GM04503 (cell line): ENCODE data around the gene SERPINA6.
"Not testable (repeated sequence)": the region's sequence is repeated elsewhere in the genome, so short reads cannot be mapped to it uniquely, and the experiment has no call there.

Experiments
- DNase-seq: peaks from one replicate; pipeline ENCODE4 v3.0.0-alpha.2; 2012; ENCODE audit warnings: low read depth

SERPINA6 gene, protein sequence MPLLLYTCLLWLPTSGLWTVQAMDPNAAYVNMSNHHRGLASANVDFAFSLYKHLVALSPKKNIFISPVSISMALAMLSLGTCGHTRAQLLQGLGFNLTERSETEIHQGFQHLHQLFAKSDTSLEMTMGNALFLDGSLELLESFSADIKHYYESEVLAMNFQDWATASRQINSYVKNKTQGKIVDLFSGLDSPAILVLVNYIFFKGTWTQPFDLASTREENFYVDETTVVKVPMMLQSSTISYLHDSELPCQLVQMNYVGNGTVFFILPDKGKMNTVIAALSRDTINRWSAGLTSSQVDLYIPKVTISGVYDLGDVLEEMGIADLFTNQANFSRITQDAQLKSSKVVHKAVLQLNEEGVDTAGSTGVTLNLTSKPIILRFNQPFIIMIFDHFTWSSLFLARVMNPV

DNA sequence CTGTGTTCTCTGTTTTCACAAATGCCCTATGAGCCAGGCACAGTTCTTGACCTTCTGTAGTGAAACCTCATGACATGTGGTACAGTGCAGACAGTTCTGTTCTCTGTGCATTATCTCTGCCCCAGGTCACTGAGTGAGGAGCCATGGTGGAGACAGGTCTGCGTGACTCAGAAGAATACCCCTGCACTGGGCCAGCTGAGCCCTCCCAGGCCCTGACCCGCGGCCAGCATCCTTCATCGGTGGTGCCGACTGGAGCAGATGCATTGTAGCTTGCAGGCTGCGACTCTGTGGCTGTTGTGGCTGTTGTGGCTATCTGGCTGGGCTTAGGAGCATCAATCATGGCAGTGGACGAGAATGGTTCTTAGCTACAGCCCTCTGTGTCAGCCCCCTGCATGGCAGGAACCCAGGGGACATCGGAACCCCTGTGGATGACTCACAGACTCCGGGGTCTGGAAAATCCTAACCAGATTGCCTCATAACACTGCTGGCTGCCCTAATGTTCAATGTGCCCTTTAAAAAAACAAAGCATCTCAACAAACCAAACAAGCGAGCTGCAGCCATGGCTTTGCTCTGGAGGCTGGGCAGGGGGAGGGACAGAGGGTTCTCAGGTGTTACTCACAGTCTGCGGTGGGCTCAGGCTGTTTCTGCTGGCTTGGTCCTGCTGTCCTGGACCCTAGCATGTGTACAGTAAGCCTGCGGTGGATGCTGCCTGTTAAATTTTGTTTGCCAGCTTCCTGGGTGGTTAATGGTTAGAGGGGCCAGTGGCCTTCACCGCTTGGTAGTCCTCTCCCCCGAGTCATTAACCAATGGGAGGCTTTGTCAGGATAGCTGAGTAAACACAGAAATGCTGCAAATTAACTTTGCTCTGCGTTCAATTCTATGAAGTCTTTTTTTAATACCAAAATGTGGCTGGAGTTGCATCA, at the start of gene SERPINA6:
Gene SERPINA6, minus strand, starts transcription at position 689 of the 923 bp plus-strand sequence. CDS start 8,688 bp downstream, outside the sequence.
- no peak for DNase-seq

DNA sequence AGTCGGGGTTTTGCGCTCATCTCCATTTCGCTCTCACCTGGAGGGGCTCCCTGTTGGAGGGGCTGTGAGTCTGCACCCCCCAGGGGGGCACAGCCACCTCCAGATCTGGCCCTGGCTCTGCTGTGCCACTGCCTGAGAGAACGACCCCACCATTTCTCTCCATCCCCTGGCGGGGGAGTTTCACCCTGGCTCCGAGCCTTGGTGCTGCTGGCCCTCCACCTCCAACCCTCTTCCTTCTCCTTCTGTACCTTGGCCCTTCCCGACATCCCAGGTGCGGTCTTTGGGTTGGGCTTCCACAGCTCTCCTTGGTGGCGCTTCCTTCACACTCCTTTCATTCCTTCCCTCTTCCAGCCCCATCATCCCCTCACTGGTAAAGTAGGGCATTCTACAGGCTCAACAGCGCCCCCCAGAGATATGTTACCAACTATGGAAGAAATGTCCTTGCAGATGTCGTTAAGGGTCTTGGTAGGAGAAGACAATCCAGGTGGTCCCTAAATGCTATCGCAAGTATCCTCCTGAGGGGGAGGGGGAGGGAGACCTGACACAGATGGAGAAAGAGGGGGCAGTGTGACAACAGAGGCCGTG, 49.0 kb upstream of the SERPINA6 start:
- DNase-seq, result no peak

DNA sequence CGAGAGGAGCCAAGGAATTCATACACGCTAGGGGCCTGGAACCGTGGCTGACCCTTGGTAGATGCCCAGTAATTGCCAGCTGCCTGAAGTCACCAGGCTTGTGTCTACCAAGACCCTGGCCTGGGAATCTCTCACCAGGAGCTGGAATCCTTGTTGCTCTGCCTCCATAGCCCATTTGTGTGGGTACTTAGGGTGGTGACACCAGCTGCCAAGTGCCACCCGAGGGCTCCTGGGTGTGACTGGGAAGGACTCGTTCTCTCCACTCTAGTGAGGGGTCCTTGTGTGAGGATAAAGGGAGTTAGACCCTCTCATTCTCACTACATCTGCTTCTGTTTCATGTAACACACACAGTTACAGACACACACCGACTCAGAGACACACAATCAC, 47.4 kb upstream of the SERPINA6 start:
- DNase-seq, result no peak

DNA sequence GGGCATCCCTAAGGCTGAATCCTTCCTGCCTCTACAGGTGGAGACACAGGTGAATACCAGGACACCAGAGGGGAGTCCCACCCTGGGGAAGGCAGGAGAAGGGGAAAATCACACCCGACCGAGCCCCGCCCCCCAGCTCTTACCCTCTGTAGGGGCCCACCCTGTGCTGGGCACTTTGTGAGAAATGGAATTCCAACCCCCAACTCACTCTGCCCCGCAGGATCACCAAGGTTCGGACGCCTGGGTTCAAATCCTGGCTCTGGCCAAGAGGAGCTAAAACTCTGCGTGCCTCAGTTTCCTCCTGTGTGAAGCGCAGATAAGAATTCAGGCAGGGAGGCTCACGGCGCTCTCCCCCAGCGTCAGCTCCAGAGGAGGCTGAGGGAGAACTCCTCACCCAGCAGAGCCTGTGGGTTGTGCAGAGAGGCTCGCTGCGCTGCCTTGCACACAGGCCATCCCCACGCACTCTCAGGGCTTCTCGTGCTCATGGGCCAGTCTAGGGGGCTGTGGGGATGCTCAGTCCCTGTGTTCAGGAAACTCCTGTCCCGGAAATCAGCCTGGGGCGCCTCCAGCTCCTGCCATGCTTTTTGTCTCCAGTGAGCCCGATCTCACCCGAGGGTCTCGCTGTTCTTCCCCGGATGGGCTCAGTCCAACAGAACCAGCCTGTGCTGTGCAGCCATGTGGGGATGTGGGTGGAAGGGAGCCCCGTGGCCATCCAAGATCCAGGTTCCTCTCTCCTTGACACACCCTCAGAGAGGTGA, 46.8 kb upstream of the SERPINA6 start:
- not testable (repeated sequence) for DNase-seq

DNA sequence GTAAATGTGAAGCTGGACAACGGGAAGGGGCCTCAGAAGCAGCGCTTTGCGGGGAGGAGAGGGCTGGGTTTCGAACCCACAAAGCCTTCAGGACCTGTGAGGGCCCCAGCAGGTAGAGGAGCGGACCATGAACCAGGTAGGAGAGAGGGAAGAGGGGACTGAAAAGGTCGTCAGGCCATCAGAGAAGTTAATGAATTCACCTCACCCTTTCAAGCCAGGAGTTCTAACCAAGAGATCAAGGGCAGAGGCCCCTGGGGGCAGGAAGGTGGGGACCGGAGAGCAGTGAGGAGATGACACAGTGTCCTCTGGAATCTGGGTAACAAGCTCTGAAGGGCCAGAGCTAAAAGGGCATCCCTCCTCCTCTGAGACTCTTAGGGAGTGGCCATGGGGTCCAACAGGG, 45.8 kb upstream of the SERPINA6 start:
- DNase-seq, result no peak

DNA sequence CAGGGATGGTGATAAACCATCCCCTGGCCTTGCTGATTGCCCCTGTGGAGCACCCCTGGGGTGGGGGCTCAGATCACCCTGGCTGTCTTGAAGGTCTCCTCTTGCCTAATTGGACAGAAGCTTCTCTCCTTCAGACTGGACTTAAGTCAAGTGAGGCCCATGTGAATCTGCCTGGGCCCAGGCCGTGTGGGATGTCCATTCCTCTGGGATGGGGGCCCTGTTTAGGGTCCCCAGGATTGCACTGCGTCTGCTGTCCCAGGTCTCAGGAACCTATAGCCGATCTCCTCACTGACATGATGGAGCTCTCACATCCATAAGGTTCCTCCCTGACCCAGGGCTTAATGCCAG, 45.1 kb upstream of the SERPINA6 start:
- DNase-seq, result no peak

DNA sequence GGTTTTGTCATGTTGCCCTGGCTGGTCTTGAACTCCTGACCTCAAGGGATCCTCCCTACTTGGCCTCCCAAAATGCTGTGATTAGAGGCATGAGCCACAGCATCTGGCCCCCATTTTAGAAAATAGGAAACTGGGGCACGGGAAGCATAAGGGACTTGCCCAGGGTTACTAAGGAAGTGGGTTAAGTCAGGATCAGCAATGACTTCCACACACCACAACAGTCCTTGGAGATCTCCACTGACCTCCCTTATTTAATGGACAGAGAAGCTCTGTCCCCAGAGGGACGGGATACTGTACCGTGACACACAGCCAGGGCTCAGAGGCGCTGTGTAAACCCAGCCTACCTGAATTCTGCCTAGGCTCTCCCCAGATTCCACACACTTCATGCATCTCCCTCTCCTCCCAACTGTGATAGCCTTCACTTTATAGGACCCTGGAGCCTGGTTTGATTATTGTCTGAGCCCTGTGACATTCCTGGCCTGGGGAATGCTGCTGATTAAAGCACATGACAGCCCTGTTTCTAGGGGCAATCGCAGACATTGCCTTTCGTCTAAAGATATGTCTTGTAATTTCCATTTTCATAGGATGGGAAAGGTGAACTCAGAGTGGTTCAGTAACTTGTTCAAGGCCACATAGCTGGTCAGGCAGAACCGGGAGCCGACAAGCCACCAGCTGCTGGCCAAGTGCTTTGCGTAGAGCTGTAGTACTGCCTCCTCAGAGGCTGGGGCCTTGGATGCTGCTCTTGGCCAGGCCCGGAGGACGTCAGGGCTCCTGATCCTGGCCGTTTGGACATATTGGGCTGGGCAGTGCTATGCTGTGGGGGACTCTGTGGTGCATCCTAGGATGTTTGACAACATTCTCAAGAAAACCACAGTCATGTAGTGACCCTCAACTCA, 44.5 kb upstream of the SERPINA6 start:
- no peak for DNase-seq

DNA sequence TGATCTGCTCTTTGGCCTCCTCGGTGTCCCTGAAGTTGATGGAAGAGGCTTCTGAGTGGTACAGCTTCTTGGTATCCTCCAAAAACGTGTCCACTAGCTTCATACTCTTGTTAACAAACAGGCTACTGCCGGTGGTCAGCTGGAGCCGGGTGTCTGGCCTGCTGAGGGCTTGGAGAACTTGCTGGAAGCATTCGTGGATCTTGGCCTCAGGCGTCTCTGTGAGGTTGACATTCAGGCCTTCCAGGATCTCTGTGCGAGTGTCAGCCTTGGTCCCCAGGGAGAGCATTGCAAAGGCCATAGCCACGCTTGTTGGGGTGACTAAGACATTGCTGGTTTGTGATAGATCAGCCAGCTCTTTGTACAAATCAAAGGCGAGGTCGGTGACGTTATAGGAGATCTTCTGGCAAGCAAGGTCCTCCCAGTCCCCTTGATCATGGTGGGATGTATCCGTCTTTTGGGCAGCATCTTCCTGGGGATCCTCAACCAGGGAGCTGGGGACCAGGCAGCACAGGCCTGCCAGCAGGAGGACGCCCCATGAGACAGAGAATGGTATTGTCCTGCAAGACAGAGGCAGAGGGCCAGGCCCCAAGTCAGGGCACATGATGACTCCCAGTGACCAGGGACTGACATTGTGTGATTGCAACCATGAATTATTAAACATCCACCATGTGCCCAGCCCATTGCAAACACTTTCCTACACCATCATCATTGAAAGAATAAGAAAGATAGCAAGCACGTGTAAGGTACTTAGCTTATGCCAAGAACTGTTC, 43.2 kb upstream of the SERPINA6 start, which contains the start of gene SERPINA2:
Gene SERPINA2, minus strand, starts transcription at position 553 of the 770 bp plus-strand sequence.
- no peak for DNase-seq

DNA sequence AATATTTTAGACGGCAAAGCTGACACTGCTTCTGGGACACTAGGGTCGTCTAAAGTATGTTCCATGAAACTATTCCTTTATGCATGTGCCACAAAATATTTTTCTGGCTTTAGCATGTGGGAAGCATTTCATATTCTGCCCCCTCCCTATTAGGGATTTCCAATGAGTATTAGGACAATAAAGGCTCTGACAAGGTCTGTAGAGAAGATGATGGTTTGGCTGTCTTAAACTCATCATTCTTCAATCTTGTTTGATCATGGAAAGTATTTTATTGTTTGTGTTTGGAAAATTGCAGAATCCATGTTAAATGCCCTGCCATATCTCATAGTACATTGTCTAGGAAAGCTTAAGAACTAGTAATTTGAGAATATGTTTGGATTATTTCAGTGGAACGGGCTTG, 42.5 kb upstream of the SERPINA6 start:
- DNase-seq, result no peak

DNA sequence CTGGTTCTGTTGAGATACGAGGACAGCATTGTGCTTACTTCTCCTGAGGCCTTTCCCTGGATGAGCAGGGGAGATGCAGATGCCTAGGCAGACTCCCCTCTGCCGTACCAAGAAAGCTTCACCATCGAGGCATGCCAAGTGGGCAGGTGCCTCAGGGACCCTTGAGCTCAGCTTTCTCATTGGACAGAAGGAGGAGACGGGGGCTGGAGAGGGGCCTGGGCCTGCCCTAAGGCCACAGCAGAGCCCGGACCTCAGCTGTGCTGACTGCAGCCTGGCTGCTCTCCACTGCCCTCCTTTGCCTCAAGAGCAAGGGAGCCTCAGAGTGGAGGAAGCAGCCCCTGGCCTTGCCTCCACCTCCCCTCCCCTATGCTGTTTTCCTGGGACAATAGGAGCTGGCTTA, 41.8 kb upstream of the SERPINA6 start:
- DNase-seq, result no peak

DNA sequence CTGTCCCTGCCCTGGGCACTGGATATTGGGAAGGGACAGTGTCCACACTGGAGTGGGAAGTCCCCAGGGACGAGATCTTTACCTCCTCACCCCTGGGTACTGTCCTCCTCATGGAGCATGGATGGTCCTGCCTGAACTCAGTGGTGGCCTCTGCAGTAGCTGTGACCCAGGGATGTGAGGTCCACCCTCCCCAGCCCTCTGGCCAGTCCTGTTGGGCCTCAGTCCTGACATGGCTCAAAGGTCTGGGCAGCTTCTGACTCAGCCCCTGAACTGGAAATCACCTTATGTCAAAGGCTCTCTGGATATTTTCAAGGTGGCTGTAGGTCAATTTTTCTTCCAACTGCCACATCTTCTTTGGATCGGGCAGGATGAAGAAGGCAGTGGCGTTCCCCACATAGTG, 40.9 kb upstream of the SERPINA6 start:
- no peak for DNase-seq

DNA sequence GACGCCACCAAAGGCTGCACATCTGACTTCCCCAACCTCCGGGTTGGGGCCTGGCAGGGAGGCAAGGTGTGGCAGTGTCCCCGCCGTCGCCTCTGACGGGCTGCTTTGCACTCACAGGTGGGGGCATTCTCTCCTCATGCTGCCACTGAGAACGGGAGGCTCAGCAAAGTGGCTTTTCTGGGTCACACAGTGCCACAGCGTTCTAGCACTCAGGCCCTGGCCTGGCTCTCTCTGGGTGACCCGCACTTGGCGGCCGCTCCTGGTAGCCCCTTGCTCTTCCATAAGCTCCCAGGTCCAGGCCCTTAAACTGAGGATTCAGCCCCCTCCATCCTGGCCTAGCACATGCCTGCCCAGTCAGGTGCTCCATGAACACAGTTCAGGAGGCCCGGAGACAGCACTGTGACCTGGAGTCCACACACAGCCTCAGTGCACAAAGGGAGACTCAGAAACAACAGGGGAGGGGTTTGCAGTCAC, 40.1 kb upstream of the SERPINA6 start:
- no peak for DNase-seq

DNA sequence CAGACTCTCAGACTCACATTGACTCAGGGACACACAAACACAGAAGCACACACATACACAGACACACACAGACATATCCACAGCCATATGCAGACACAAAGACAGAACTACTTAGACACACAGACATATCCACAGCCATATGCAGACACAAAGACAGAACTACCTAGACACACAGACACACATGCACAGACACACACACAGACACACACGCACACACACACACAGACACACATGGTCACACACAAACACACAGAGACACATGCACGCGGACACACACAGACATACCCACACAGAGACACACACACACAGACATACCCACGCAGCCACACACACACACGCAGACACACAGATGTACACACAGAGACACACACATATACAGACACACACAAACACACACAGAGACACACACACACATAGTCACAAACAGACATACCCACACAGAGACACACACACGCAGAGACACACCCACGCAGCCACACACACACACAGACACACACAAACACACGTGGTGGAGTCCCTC, 39.5 kb upstream of the SERPINA6 start:
- no peak for DNase-seq

DNA sequence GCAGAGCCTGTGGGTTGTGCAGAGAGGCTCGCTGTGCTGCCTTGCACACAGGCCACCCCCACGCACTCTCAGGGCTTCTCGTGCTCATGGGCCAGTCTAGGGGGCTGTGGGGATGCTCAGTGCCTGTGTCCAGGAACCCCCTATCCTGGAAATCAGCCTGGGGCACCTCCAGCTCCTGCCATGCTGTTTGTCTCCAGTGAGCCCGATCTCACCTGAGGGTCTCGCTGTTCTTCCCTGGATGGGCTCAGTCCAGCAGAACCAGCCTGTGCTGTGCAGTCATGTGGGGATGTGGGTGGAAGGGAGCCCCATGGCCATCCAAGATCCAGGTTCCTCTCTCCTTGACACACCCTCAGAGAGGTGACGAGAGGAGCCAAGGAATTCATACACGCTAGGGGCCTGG, 38.5 kb upstream of the SERPINA6 start:
- DNase-seq, result no peak

DNA sequence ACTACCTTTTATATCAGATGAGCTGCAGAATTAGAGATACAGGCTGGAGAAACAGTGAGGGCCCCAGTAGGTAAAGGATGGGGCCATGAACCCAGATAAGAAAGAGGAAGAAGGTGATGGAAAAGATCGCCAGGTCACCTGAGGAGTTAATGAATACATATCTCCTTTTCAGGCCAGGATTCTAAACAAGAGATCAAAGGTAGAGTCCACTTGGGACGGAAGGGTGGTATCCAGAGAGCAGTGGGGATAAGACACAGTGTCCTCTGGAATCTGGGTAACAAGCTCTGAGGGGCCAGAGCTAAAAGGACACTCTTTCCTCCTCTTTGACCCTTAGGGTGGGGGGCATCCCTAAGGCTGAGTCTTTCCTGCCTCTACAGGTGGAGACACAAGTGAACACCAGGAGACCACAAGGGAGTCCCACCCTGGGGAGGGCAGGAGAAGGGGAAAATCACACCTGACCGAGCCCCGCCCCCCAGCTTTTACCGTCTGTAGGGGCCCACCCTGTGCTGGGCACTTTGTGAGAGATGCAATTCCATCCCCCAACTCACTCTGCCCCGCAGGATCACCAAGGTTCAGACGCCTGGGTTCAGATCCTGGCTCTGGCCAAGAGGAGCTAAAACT, 37.9 kb upstream of the SERPINA6 start:
- no peak for DNase-seq

DNA sequence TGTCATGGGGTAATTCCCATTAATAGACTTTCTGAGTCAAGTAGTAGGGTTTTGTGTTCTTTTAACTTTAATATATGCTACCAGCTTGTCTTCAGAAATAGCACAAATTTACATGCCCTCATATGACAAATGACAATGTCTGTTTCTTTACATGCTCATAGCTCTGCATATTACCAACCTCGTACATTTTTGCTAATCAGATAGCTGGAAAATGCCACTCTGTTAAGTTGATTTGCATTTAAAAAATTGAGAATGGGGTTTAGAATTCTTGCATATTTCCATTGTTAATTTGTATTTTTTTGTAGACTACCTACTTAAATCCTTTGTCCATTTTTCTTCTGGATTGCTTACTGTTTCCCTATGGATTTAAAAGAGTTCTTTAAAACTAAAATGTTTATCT, 34.0 kb upstream of the SERPINA6 start:
- no peak for DNase-seq

DNA sequence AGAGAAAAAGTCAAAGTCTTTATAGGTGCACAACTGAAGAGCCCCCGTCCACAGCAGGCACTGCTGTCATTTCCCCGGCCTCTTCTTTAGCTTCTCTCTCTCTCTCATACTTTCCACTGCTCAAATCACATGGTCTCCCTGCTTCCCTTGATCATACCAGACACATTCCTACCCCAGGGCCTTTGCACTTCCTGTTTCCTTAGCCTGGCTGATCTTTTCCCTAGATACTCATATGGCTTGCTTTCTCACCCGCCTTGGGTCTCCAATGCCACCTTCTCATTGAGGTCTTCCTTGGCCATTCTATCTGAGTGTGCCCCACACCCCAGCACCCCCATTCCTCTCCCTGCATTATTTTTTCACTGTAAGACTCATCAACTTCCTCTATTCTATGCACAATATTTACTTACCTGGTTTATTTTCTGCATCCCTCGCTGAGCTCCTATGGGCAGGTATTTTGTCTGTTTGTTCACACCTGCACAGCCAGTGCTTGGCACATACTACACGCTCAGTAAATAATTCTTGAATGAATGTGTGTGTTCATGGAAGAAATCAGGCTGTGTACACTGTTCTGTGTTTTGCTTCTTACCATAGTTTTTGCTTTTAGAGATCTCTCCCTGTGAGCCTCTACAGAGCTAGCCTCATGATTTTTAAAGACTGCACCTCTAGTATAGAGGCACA, 33.4 kb upstream of the SERPINA6 start:
- DNase-seq, result no peak

DNA sequence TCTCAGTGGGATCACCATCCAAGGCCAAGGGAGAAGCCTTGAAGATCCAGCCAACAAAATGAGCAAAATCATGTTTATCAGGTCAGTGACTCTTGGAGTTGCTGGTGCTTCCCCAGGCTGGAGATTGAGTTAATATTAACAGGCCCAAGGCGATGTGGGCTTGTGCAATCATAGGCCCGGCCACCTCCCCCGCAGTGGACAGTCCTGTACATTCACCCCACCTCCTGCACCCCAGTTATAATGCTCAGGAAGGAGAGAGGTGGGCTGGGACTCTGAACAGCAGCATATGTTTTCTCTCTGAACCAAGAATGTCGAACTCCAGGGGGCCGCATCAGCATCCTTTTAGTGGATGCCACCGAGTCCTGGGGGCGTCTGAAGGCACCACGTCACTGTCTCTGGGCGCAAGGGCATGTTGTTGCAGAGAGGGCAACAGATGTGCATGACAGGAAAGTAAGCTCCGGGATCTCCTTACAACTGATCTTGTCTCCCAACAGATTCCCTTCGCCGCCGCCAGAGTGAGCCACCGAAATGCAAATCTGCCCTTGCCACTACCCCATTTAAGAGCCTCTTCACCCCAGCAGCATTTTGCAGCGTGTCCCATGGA, 32.2 kb upstream of the SERPINA6 start:
- no peak for DNase-seq
